VCaP (cell line): ENCODE data around the gene ZNF331.

ENCODE experiments used
- H3K27ac ChIP-seq: fragments of 450-650 bp; 2 replicates; pipeline ENCODE4 v1.5.1; 2017
- CTCF ChIP-seq: fragments of 450-650 bp; conservative IDR thresholded peaks from 2 replicates; pipeline ENCODE4 v1.5.1; 2017; ENCODE audit warnings: mild to moderate bottlenecking, moderate library complexity

Gene ZNF331

GRCh38 chr19:53537521-53538377, at the start of gene ZNF331:
TSS of gene ZNF331 (plus strand) at chr19:53538145. CDS start at chr19:53569377, 31,232 bp downstream.
- H3K27ac ChIP-seq = peak within 1 kb of the TSS; percentile 90
- peak; percentile 53 for TF ChIP-seq CTCF

GRCh38 chr19:53492153-53492552, 45.8 kb upstream of the ZNF331 start:
- TF ChIP-seq CTCF = no peak
- no peak overlapping the region for H3K27ac ChIP-seq

GRCh38 chr19:53497311-53498023, 40.5 kb upstream of the ZNF331 start:
- peak overlapping the region; percentile 99 for H3K27ac ChIP-seq

GRCh38 chr19:53498024-53498395, 39.9 kb upstream of the ZNF331 start:
- peak overlapping the region; percentile 99 for H3K27ac ChIP-seq

GRCh38 chr19:53503151-53503550, 34.8 kb upstream of the ZNF331 start:
- peak overlapping the region; percentile 66 for H3K27ac ChIP-seq

GRCh38 chr19:53503671-53504364, 34.1 kb upstream of the ZNF331 start:
- H3K27ac ChIP-seq = peak overlapping the region; percentile 75

GRCh38 chr19:53504365-53504703, 33.6 kb upstream of the ZNF331 start:
- peak; percentile 69 for TF ChIP-seq CTCF
- H3K27ac ChIP-seq = peak overlapping the region; percentile 75

GRCh38 chr19:53504885-53505284, 33.1 kb upstream of the ZNF331 start:
- no peak for TF ChIP-seq CTCF
- H3K27ac ChIP-seq = peak overlapping the region; percentile 75

- no peak overlapping the region for H3K27ac ChIP-seq
- no peak for TF ChIP-seq CTCF
Observed at GRCh38 chr19:53506728-53507127, 31.2 kb upstream of the ZNF331 start.
